ENCODE data around the gene USP6NL.

DNA sequence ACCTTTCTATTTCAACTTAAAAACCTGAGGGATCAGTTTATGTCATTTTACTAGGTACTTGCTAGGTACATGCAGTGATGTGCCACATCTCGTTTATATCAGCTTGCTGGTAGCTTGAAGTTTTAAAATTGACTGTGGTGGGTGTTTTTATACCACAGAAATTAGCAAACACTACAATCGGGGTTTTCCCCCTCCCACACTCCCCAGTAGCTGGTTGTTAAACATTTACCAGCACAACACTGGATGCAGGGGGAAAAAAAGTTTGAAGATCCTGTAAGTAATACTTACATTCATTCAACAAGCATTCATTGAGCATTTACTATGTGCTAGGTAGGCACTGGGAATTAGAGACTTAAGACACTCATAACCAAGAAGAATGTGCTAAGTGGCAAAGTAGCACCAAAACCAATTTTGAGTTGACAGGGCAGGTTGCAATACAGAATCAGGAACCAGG lies 32.6 kb downstream of the USP6NL start:
- TF ChIP-seq CTCF (conservative IDR thresholded peaks at IDR 0.05; ENCODE audit: low read depth, low read length) (no peak), EZH2 (IDR thresholded peaks at IDR 0.05; ENCODE audit: borderline replicate concordance, low read depth, low read length, poor library complexity, severe bottlenecking) (no peak)

Data from A673 (cell line).